ENCODE results near the gene CFAP69. TPM values are rescaled to one million over a fixed set of nuclear protein-coding genes. Genes with fewer than 3 reads are reported as not detected.

The CFAP69 gene
- total and polyA plus RNA-seq, 10 of the 15 experiments (the other 5 are each of a cell fraction or from before 2014, with no cell fraction given), result 0.11 to 3.1 (median 0.48) TPM; not detected in 1

DNA sequence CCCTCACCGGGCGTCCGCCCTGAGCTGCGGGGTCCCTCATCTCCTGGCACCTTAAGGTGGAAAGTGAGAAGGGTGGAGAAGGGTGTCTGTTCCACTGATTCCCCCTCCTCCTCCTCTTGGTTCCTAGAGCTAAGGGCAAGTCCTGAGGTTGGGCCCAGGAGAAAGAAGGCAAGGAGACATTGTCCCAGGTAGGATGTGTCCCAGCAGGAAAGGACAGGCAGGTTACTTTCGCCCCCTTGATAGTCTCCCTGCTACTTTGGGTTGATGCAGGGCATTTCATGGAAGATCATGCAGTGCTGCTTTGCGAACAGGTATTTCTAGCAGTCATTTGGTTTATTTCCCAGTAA lies 32.9 kb upstream of the CFAP69 start:
- POLR2A ChIA-PET, result interaction anchor here (0.8 to 7.6 kb wide), 12 partner anchors 8 to 56 kb away, joined by 3 to 92 read pairs (median 7); partner anchors contain the start of gene CFAP69
- H3K9ac ChIP-seq (ENCODE audit: control insufficient read depth, insufficient read depth, low read length), result no peak overlapping the region
- in situ Hi-C loops (cut with MboI), result no loop called here

More for the DNA sequence above, 32.9 kb upstream of the CFAP69 start:
- intact Hi-C loops (cut with micrococcal nuclease; ENCODE audit: unreplicated experiment), result no loop called here
- CTCF ChIA-PET, result interaction anchor here (0.6 to 6.8 kb wide), 16 partner anchors 12 to 216 kb away, joined by 3 to 67 read pairs (median 8); partner anchors contain the start of gene STEAP1
- SMC1A ChIA-PET (ENCODE audit: uncharacterized antibody, unreplicated experiment), result interaction anchor here (0.6 to 8.5 kb wide), 16 partner anchors 8 to 58 kb away, joined by 3 to 116 read pairs (median 10); partner anchors contain the start of genes CFAP69 and STEAP1
- Histone ChIP-seq H3K4me1 (ENCODE audit: control insufficient read depth, insufficient read depth, low read length) (no peaks in the 10 kb centered on the region), H3K27ac (ENCODE audit: control insufficient read depth, insufficient read depth) (no peak overlapping the region), H4K20me1 (ENCODE audit: control insufficient read depth, insufficient read depth) (no peaks in the 10 kb centered on the region), H3K79me2 (ENCODE audit: control insufficient read depth, insufficient read depth, low read length) (no peaks in the 10 kb centered on the region), H3K36me3 (ENCODE audit: control insufficient read depth in 2 of 2, insufficient read depth in 2 of 2, low read length in 1 of 2) (no peaks in the 10 kb centered on the region), H3K4me3 (no peak overlapping the region), H2AFZ (ENCODE audit: control insufficient read depth, low read depth, low read length) (no peak overlapping the region), H3K4me2 (ENCODE audit: control insufficient read depth, insufficient read depth) (0 out of 2 replicates have a peak overlapping the region, but pooled peaks have one; percentile 13), H3K9me3 (replicated peaks; ENCODE audit: control insufficient read depth, insufficient read depth, low read length) (no peaks in the 10 kb centered on the region), H3K27me3 (replicated peaks in 1 of 2; ENCODE audit: control insufficient read depth in 2 of 2, insufficient read depth in 2 of 2, low read length in 1 of 2) (peaks cover 1 to 17% of the 10 kb centered on the region in 2 experiments)
- DNase-seq (ENCODE audit: low read depth, low spot score), result no peak
- BruUV-seq (replicated peaks), result no TSS peak
- RAD21 ChIA-PET (ENCODE audit: unreplicated experiment), result interaction anchor here (0.7 to 8.1 kb wide), 15 partner anchors 12 to 57 kb away, joined by 3 to 90 read pairs (median 10); partner anchors contain the start of genes CFAP69 and STEAP1
- no peak for FAIRE-seq
- WGBS (ENCODE audit: insufficient coverage, insufficient replicate concordance, low lambda C conversion rate, missing lambda C conversion rate), result 39% methylated on average over 6 of the region's 6 CpGs
- TF ChIP-seq ZNF592 (IDR thresholded peaks at IDR 0.05), result no peak
- TF ChIP-seq SP1 (IDR thresholded peaks at IDR 0.05; ENCODE audit: low read depth, low read length), result no peak
- TF ChIP-seq, protein P1, sequence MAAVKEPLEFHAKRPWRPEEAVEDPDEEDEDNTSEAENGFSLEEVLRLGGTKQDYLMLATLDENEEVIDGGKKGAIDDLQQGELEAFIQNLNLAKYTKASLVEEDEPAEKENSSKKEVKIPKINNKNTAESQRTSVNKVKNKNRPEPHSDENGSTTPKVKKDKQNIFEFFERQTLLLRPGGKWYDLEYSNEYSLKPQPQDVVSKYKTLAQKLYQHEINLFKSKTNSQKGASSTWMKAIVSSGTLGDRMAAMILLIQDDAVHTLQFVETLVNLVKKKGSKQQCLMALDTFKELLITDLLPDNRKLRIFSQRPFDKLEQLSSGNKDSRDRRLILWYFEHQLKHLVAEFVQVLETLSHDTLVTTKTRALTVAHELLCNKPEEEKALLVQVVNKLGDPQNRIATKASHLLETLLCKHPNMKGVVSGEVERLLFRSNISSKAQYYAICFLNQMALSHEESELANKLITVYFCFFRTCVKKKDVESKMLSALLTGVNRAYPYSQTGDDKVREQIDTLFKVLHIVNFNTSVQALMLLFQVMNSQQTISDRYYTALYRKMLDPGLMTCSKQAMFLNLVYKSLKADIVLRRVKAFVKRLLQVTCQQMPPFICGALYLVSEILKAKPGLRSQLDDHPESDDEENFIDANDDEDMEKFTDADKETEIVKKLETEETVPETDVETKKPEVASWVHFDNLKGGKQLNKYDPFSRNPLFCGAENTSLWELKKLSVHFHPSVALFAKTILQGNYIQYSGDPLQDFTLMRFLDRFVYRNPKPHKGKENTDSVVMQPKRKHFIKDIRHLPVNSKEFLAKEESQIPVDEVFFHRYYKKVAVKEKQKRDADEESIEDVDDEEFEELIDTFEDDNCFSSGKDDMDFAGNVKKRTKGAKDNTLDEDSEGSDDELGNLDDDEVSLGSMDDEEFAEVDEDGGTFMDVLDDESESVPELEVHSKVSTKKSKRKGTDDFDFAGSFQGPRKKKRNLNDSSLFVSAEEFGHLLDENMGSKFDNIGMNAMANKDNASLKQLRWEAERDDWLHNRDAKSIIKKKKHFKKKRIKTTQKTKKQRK (IDR thresholded peaks at IDR 0.05; ENCODE audit: low read depth, low read length), result no peak
- TF ChIP-seq WRNIP1 (IDR thresholded peaks at IDR 0.05; ENCODE audit: borderline replicate concordance, low read depth, low read length), result no peak
- TF ChIP-seq BMI1 (IDR thresholded peaks at IDR 0.05; ENCODE audit: borderline replicate concordance), result no peak
- TF ChIP-seq ZZZ3 (IDR thresholded peaks at IDR 0.05; ENCODE audit: control insufficient read depth, insufficient read length, low read depth), result no peak
- TF ChIP-seq E2F8 (IDR thresholded peaks at IDR 0.05; ENCODE audit: low read depth, partially characterized antibody), result no peak
- ATAC-seq, result no peak

Measured in GM12878 (cell line).